HepG2 (cell line): Measurements from ENCODE around the gene ZNF764. TPM values are rescaled to one million over a fixed set of nuclear protein-coding genes. Genes with fewer than 3 reads are reported as not detected.
A peak's percentile ranks its signal among the peaks of the same experiment; 100 is the strongest.

Experiments
- FOXK2 ChIP-seq: fragments of 450-650 bp; IDR thresholded peaks from 2 replicates; pipeline ENCODE4 v1.6.1; 2016
- GLI4 ChIP-seq: sonication (generic); formaldehyde crosslinking; IDR thresholded peaks from 2 replicates; pipeline ENCODE4 v1.5.1; 2020; ENCODE audit warnings: missing genetic modification reagents, mild to moderate bottlenecking, moderate library complexity, borderline replicate concordance
- KDM1A ChIP-seq: IDR thresholded peaks from 2 replicates; pipeline ENCODE4 v1.6.1; 2016; ENCODE audit warnings: missing compliant biosample characterization
- KLF15 ChIP-seq: sonication (generic); formaldehyde crosslinking; IDR thresholded peaks from 2 replicates; pipeline ENCODE4 v1.8.1; 2023; ENCODE audit warnings: borderline replicate concordance, mild to moderate bottlenecking, inconsistent platforms, missing genetic modification reagents, mixed read lengths
- MED1 ChIP-seq: sonication (generic); formaldehyde crosslinking; IDR thresholded peaks from 2 replicates; pipeline ENCODE4 v1.4.0; 2020; ENCODE audit warnings: missing genetic modification reagents
- SCMH1 ChIP-seq: sonication (generic); formaldehyde crosslinking; IDR thresholded peaks from 2 replicates; pipeline ENCODE4 v1.9.0; 2021; ENCODE audit warnings: missing genetic modification reagents, mild to moderate bottlenecking, borderline replicate concordance
- SOX5 ChIP-seq: IDR thresholded peaks from 2 replicates; pipeline ENCODE4 v1.6.1; 2016; ENCODE audit warnings: borderline replicate concordance
- SUZ12 ChIP-seq: fragments of 150-350 bp; IDR thresholded peaks from 2 replicates; pipeline ENCODE4 v1.6.1; 2014; ENCODE audit warnings: low read depth, low read length
- TEAD3 ChIP-seq: optimal IDR thresholded peaks from 2 replicates; pipeline ENCODE3; 2016; ENCODE audit warnings: borderline replicate concordance
- TRIM24 ChIP-seq: sonication (generic); formaldehyde crosslinking; IDR thresholded peaks from 2 replicates; pipeline ENCODE4 v1.8.0; 2022; ENCODE audit warnings: mild to moderate bottlenecking, missing genetic modification reagents
- ZBTB20 ChIP-seq: sonication (generic); formaldehyde crosslinking; IDR thresholded peaks from 2 replicates; pipeline ENCODE4 v1.8.1; 2023; ENCODE audit warnings: missing genetic modification reagents, low read depth, mild to moderate bottlenecking, borderline replicate concordance
- ZBTB38 ChIP-seq: sonication (generic); formaldehyde crosslinking; IDR thresholded peaks from 2 replicates; pipeline ENCODE4 v1.5.1; 2020; ENCODE audit warnings: mild to moderate bottlenecking, missing genetic modification reagents
- ZNF317 ChIP-seq: sonication (generic); formaldehyde crosslinking; IDR thresholded peaks from 2 replicates; pipeline ENCODE4 v1.5.0; 2020; ENCODE audit warnings: mild to moderate bottlenecking, missing genetic modification reagents
- ZNF549 ChIP-seq: sonication (generic); formaldehyde crosslinking; IDR thresholded peaks from 2 replicates; pipeline ENCODE4 v1.5.0; 2020; ENCODE audit warnings: missing genetic modification reagents
- ZNF724P ChIP-seq: sonication (generic); formaldehyde crosslinking; IDR thresholded peaks from 2 replicates; pipeline ENCODE4 v1.8.0; 2022; ENCODE audit warnings: missing genetic modification reagents, borderline replicate concordance
- ZNF747 ChIP-seq: sonication (generic); formaldehyde crosslinking; IDR thresholded peaks from 2 replicates; pipeline ENCODE4 v1.8.1; 2023; ENCODE audit warnings: missing genetic modification reagents, mild to moderate bottlenecking, borderline replicate concordance
- ZNF788 ChIP-seq: sonication (generic); formaldehyde crosslinking; IDR thresholded peaks from 2 replicates; pipeline ENCODE4 v1.5.0; 2020; ENCODE audit warnings: mild to moderate bottlenecking, missing genetic modification reagents, borderline replicate concordance
- ZSCAN21 ChIP-seq: sonication (generic); formaldehyde crosslinking; IDR thresholded peaks from 2 replicates; pipeline ENCODE4 v1.8.0; 2022; ENCODE audit warnings: mild to moderate bottlenecking, missing genetic modification reagents, moderate library complexity, borderline replicate concordance
- polyA plus RNA-seq, 8 experiments: library from polyadenylated mRNA; depleted of rRNA in 3 of 8; stranded (reverse) in 7 of 8; unstranded in 1 of 8; fragments of >200 nt; fragmentation: Illumina TruSeq in 4 of 8; extraction: Trizol in 4 of 8; gene quantifications; 2 replicates each; pipeline versions ENCODE4 v1.2.1 to v1.2.3, GENCODE V29; 2011 to 2016; ENCODE audit warnings: low read depth in 4 of 8, missing spikeins in 1 of 8, mixed read lengths in 1 of 8; ENCODE audit not compliant: insufficient read depth in 1 of 8
- total RNA-seq, 5 experiments: library from RNA; depleted of rRNA; stranded (reverse); fragments of >200 nt; fragmentation: Illumina TruSeq; extraction: Trizol; gene quantifications; 2 replicates each; pipeline ENCODE4 v1.2.3, GENCODE V29; 2016; ENCODE audit warnings: low read depth in 1 of 5
- TF ChIP-seq, protein P1 (sequence below): sonication (generic); formaldehyde crosslinking; IDR thresholded peaks from 2 replicates; pipeline ENCODE4 v1.8.0; 2022; ENCODE audit warnings: mild to moderate bottlenecking, missing genetic modification reagents, moderate library complexity
- TF ChIP-seq, protein P2 (sequence below): sonication (generic); formaldehyde crosslinking; IDR thresholded peaks from 2 replicates; pipeline ENCODE4 v1.4.0; 2020; ENCODE audit warnings: missing genetic modification reagents
- TF ChIP-seq, protein P3 (sequence below): sonication (generic); formaldehyde crosslinking; IDR thresholded peaks from 2 replicates; pipeline ENCODE4 v1.4.0; 2020; ENCODE audit warnings: missing genetic modification reagents
- TF ChIP-seq, protein P4 (sequence below): conservative IDR thresholded peaks from 2 replicates; pipeline ENCODE4 v1.6.1; 2018; ENCODE audit warnings: missing genetic modification reagents

The ZNF764 gene
- total and polyA plus RNA-seq, 2 of the 13 experiments (the other 11 are each of a cell fraction or from before 2014, with no cell fraction given): 4.1 to 9.1 TPM

DNA sequence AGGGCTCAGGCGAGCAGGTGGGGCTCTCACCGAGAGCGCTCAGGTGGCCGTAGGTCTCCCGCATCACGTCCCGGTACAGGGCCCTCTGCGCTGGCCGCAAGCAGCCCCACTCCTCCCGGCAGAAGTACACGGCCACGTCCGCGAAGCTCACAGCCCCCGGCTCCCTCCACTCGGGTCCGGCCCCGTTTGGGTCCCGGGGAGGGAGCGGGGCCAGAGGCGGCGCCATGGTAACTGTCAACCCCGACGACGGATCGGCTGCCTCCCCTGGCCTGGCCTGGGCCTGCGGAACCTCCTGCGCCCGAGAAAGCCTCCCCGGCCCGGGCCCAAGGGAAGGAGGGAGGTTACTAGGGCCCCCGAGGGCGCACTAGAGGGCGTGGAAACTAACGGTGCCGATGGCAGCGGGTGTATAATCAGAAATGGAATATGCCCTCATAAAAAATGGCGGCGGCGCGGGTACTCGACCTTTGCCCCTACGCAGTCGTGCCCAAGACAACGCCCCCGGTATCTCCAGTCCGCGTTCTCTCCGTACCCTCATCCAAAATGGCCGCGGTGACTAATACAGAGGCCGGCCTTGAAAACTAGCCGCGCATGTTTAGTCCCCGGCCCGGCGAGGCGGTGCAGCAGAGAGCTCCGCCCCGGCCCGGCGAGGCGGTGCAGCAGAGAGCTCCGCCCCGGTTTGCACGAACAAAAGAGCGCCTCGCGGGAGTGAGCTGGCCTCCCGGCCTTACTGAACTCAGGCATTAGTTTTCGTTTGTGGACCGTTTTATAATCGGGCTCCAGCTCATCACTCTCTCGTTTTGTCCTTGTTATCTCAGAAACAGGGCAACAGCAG lies at the start of gene ZNF764 (continued):
- TF ChIP-seq, protein P1, sequence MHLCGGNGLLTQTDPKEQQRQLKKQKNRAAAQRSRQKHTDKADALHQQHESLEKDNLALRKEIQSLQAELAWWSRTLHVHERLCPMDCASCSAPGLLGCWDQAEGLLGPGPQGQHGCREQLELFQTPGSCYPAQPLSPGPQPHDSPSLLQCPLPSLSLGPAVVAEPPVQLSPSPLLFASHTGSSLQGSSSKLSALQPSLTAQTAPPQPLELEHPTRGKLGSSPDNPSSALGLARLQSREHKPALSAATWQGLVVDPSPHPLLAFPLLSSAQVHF (CRISPR knock-in tag): peak; percentile 65; the same call in 1 of the 2 replicates
- TF ChIP-seq KDM1A (CRISPR knock-in tag): no peak
- no peak for TF ChIP-seq ZNF747 (CRISPR knock-in tag)
- peak; percentile 62 for TF ChIP-seq ZSCAN21 (CRISPR knock-in tag)
- TF ChIP-seq, protein P2, sequence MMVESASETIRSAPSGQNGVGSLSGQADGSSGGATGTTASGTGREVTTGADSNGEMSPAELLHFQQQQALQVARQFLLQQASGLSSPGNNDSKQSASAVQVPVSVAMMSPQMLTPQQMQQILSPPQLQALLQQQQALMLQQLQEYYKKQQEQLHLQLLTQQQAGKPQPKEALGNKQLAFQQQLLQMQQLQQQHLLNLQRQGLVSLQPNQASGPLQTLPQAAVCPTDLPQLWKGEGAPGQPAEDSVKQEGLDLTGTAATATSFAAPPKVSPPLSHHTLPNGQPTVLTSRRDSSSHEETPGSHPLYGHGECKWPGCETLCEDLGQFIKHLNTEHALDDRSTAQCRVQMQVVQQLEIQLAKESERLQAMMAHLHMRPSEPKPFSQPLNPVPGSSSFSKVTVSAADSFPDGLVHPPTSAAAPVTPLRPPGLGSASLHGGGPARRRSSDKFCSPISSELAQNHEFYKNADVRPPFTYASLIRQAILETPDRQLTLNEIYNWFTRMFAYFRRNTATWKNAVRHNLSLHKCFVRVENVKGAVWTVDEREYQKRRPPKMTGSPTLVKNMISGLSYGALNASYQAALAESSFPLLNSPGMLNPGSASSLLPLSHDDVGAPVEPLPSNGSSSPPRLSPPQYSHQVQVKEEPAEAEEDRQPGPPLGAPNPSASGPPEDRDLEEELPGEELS (CRISPR knock-in tag): peak; percentile 59
- TF ChIP-seq, protein P3, sequence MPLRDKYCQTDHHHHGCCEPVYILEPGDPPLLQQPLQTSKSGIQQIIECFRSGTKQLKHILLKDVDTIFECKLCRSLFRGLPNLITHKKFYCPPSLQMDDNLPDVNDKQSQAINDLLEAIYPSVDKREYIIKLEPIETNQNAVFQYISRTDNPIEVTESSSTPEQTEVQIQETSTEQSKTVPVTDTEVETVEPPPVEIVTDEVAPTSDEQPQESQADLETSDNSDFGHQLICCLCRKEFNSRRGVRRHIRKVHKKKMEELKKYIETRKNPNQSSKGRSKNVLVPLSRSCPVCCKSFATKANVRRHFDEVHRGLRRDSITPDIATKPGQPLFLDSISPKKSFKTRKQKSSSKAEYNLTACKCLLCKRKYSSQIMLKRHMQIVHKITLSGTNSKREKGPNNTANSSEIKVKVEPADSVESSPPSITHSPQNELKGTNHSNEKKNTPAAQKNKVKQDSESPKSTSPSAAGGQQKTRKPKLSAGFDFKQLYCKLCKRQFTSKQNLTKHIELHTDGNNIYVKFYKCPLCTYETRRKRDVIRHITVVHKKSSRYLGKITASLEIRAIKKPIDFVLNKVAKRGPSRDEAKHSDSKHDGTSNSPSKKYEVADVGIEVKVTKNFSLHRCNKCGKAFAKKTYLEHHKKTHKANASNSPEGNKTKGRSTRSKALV (CRISPR knock-in tag): peak; percentile 33; the same call in 1 of the 2 replicates
- no peak for TF ChIP-seq SUZ12
- TF ChIP-seq, protein P4, sequence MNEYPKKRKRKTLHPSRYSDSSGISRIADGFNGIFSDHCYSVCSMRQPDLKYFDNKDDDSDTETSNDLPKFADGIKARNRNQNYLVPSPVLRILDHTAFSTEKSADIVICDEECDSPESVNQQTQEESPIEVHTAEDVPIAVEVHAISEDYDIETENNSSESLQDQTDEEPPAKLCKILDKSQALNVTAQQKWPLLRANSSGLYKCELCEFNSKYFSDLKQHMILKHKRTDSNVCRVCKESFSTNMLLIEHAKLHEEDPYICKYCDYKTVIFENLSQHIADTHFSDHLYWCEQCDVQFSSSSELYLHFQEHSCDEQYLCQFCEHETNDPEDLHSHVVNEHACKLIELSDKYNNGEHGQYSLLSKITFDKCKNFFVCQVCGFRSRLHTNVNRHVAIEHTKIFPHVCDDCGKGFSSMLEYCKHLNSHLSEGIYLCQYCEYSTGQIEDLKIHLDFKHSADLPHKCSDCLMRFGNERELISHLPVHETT (CRISPR knock-in tag): peak; percentile 94
- peak; percentile 72; the same call in 1 of the 2 replicates for TF ChIP-seq FOXK2
- no peak for TF ChIP-seq ZNF724P (CRISPR knock-in tag)
- TF ChIP-seq ZBTB38 (CRISPR knock-in tag): peak; percentile 63; the same call in 1 of the 2 replicates
- peak; percentile 91; the same call in 1 of the 2 replicates for TF ChIP-seq ZBTB20 (CRISPR knock-in tag)
- peak; percentile 92 for TF ChIP-seq ZNF317 (CRISPR knock-in tag)
- no peak for TF ChIP-seq TRIM24 (CRISPR knock-in tag)
- TF ChIP-seq ZNF788 (CRISPR knock-in tag): peak; percentile 29
- TF ChIP-seq SOX5: peak; percentile 48; the same call in 1 of the 2 replicates
- no peak for TF ChIP-seq SCMH1 (CRISPR knock-in tag)
- TF ChIP-seq TEAD3 (CRISPR knock-in tag): peak; percentile 13
- peak; percentile 83 for TF ChIP-seq KLF15
- TF ChIP-seq MED1 (CRISPR knock-in tag): peak; percentile 77
- no peak for TF ChIP-seq ZNF549 (CRISPR knock-in tag)
- peak; percentile 72; the same call in 1 of the 2 replicates for TF ChIP-seq GLI4 (CRISPR knock-in tag)
